Measurements from ENCODE around the gene NMNAT2.
"Not testable (repeated sequence)": the region's sequence is repeated elsewhere in the genome, so short reads cannot be mapped to it uniquely, and the experiment has no call there.

NMNAT2 gene

GRCh38 chr1:183251959-183252450 is 166.2 kb downstream of the NMNAT2 start:
- DNase-seq = no peak

GRCh38 chr1:183251101-183251958 is 166.8 kb downstream of the NMNAT2 start:
- no peak for DNase-seq

GRCh38 chr1:183249941-183250452 is 168.2 kb downstream of the NMNAT2 start:
- DNase-seq = no peak

- DNase-seq = no peak
These were observed 169.0 kb downstream of the NMNAT2 start for GRCh38 chr1:183248989-183249691.

GRCh38 chr1:183247931-183248330 is 170.2 kb downstream of the NMNAT2 start:
- no peak for DNase-seq

- DNase-seq = no peak
These were observed 170.7 kb downstream of the NMNAT2 start for GRCh38 chr1:183247484-183247883.

- DNase-seq = no peak
These were observed 171.1 kb downstream of the NMNAT2 start for GRCh38 chr1:183247066-183247465.

GRCh38 chr1:183246436-183246835 is 171.7 kb downstream of the NMNAT2 start:
- no peak for DNase-seq

- DNase-seq = no peak
These were observed 172.8 kb downstream of the NMNAT2 start for GRCh38 chr1:183245357-183245756.

- no peak for DNase-seq
These were observed 173.7 kb downstream of the NMNAT2 start for GRCh38 chr1:183244466-183244865.

- DNase-seq = no peak
These were observed 174.8 kb downstream of the NMNAT2 start for GRCh38 chr1:183243161-183244050.

- DNase-seq = no peak
These were observed 175.6 kb downstream of the NMNAT2 start for GRCh38 chr1:183242556-183242955.

GRCh38 chr1:183241471-183241870 is 176.7 kb downstream of the NMNAT2 start:
- DNase-seq = no peak

GRCh38 chr1:183240853-183241252 is 177.3 kb downstream of the NMNAT2 start:
- DNase-seq = not testable (repeated sequence)

GRCh38 chr1:183240526-183240825 is 177.7 kb downstream of the NMNAT2 start:
- no peak for DNase-seq

- no peak for DNase-seq
These were observed 178.2 kb downstream of the NMNAT2 start for GRCh38 chr1:183239793-183240525.

- DNase-seq = no peak
These were observed 178.9 kb downstream of the NMNAT2 start for GRCh38 chr1:183239220-183239742.

GRCh38 chr1:183238071-183238470 is 180.1 kb downstream of the NMNAT2 start:
- peak; percentile 7 for DNase-seq

- DNase-seq = no peak
These were observed 181.1 kb downstream of the NMNAT2 start for GRCh38 chr1:183237046-183237445.

GRCh38 chr1:183236158-183236725 is 181.9 kb downstream of the NMNAT2 start:
- no peak for DNase-seq

- DNase-seq = no peak
These were observed 182.7 kb downstream of the NMNAT2 start for GRCh38 chr1:183235503-183235902.

Data from T1000 (cell line).